Activated CD4-positive, alpha-beta T cell treated with anti-CD3 and anti-CD28 coated beads for 1 hour (primary cell): Measurements from ENCODE around the gene LRRC1.

Source experiments
- DNase-seq: peaks from one replicate; pipeline ENCODE4 v3.0.0-alpha.2; 2020

LRRC1 gene

GRCh38 chr6:53818858-53819609 is 24.2 kb downstream of the LRRC1 start:
- DNase-seq = no peak

DNA sequence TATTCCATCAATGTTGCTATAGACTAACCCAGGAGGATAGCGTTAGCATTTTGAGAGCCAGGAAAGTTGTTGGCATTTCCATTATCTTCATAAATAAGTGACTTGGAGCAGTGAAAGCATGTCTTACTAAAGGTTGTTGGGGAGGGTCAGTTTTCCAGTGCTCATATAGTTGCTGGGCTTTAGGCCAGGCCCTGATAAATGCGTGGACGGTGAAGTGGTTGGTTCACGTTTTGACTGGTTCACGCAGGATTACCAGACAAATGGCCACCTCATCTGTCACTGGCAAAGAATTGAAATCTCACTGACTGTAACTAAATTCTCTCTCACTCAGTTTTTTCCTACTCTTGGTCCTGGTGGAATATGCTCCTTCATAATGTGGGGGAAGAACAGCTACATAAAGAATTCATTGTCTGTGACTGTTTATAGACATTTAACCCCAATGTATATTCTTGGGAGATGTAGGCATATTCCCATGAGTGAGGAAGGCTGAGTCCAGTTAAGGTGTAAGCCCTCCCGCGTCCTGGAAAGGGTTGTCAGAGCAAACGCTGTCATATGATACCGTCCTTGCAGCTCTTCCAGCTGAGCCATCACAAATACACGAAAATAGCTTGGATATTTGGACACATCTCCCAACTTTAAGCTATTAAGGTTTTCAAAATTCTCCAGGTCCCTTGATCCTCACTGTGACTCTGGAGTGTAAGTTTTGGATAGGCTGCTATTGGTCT is 27.8 kb downstream of the LRRC1 start:
- DNase-seq = no peak

- no peak for DNase-seq
Observed at GRCh38 chr6:53824714-53825113, 29.9 kb downstream of the LRRC1 start.

- no peak for DNase-seq
Observed at GRCh38 chr6:53825532-53826321, 30.9 kb downstream of the LRRC1 start.

GRCh38 chr6:53827531-53827930 is 32.7 kb downstream of the LRRC1 start:
- DNase-seq = no peak

GRCh38 chr6:53828215-53828614 is 33.4 kb downstream of the LRRC1 start:
- DNase-seq = no peak

GRCh38 chr6:53828966-53829697 is 34.3 kb downstream of the LRRC1 start:
- DNase-seq = no peak

GRCh38 chr6:53829698-53830221 is 35.0 kb downstream of the LRRC1 start:
- no peak for DNase-seq

GRCh38 chr6:53830366-53830765 is 35.6 kb downstream of the LRRC1 start:
- DNase-seq = no peak

GRCh38 chr6:53831081-53831869 is 36.5 kb downstream of the LRRC1 start:
- DNase-seq = no peak

DNA sequence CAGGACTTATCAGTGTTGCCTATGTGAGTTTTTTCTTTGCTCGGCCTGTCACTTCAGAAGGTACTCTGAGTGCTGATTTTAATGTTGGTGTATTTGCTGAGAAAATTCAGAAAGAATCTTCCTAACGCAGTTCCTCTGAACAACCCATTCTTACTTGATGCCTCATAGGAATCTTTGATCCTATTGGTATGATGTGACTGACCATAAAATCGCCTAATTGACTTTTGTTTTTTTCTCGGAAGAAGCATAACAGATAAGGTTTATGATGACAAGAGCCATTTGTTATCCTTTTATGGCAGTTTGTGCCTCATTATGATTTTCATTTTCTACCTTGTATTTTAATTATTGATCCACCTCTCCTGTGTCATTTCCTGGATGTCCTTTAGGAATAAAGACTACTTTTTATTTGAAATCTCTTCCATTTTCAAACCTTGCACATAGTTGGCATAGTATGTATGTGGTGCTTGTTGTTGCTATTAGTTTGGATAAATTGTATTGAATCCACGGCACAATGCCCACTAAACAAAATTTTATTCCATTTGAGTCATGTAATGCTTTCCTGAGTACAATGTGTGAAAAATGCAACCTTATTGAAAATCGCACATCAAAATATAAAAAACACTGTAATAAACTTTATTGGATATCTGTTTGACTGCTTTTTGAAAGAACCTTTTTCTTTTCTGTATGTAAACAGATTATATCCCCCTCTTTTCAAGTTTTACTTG is 37.3 kb downstream of the LRRC1 start:
- no peak for DNase-seq

DNA sequence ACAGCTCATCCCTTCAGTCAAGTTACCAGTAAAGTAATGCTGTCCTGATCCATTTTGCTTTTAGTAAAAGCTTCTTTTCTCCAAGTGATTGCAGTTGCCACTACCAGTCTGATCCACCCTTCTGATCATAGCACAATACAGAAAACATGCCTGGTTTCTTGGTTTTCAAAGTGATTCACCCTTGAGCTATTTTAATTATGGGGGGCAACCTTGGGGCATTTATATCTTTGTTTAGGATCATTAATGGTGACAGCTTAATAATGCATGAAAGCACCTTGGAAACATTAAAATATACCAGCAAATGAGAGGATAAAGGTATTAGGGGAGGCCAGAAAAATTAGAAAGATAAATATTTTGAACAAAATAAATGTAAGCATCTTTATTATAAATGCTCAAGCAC is 38.4 kb downstream of the LRRC1 start:
- DNase-seq = no peak

GRCh38 chr6:53834132-53834531 is 39.3 kb downstream of the LRRC1 start:
- DNase-seq = no peak

GRCh38 chr6:53837865-53838769 is 43.3 kb downstream of the LRRC1 start:
- no peak for DNase-seq

- no peak for DNase-seq
Observed at GRCh38 chr6:53840027-53840426, 45.2 kb downstream of the LRRC1 start.

GRCh38 chr6:53845280-53846195 is 50.7 kb downstream of the LRRC1 start:
- DNase-seq = no peak

GRCh38 chr6:53846250-53846649 is 51.4 kb downstream of the LRRC1 start:
- DNase-seq = no peak

GRCh38 chr6:53847796-53848314 is 53.0 kb downstream of the LRRC1 start:
- no peak for DNase-seq

GRCh38 chr6:53850527-53850926 is 55.7 kb downstream of the LRRC1 start:
- no peak for DNase-seq
